Stimulated activated CD8-positive, alpha-beta memory T cell treated with anti-CD3 and anti-CD28 coated beads, Interleukin-4, amount 100 ng/mL, for 4 hours (primary cell): Measurements from ENCODE around the gene HK1.

Source experiments
- DNase-seq, 2 donors: peaks; one replicate each; pipeline ENCODE4 v3.0.0-alpha.2; 2020; ENCODE audit warnings: low read depth in 2 of 2, low spot score in 1 of 2

The HK1 gene

GRCh38 chr10:69345402-69345801 is 67.1 kb downstream of the HK1 start:
- no peak for DNase-seq

GRCh38 chr10:69345890-69346474 is 67.7 kb downstream of the HK1 start:
- no peak for DNase-seq

- DNase-seq = no peak
These were observed 68.5 kb downstream of the HK1 start for GRCh38 chr10:69346776-69347175.

- no peak for DNase-seq
These were observed 70.7 kb downstream of the HK1 start for GRCh38 chr10:69348816-69349541.

- no peak for DNase-seq
These were observed 71.2 kb downstream of the HK1 start for GRCh38 chr10:69349542-69349888.

GRCh38 chr10:69351589-69351988 is 73.3 kb downstream of the HK1 start:
- DNase-seq = no peak

- DNase-seq = no peak
These were observed 74.4 kb downstream of the HK1 start for GRCh38 chr10:69352569-69353264.

GRCh38 chr10:69353977-69354635 is 75.8 kb downstream of the HK1 start:
- DNase-seq = no peak

GRCh38 chr10:69356187-69356586 is 77.9 kb downstream of the HK1 start:
- no peak for DNase-seq

- DNase-seq = no peak
These were observed 80.0 kb downstream of the HK1 start for GRCh38 chr10:69358148-69358795.

GRCh38 chr10:69359148-69359547 is 80.9 kb downstream of the HK1 start:
- no peak for DNase-seq

GRCh38 chr10:69359594-69359993 is 81.3 kb downstream of the HK1 start:
- no peak for DNase-seq

- no peak for DNase-seq
These were observed 82.4 kb downstream of the HK1 start for GRCh38 chr10:69360485-69361302.

- DNase-seq = no peak
These were observed 83.0 kb downstream of the HK1 start for GRCh38 chr10:69361303-69361614.

- DNase-seq = no peak
These were observed 84.2 kb downstream of the HK1 start for GRCh38 chr10:69362471-69362954.

GRCh38 chr10:69363666-69364065 is 85.4 kb downstream of the HK1 start:
- no peak for DNase-seq

- no peak for DNase-seq
These were observed 86.1 kb downstream of the HK1 start for GRCh38 chr10:69364232-69364940.

GRCh38 chr10:69366738-69367137 is 88.4 kb downstream of the HK1 start:
- no peak for DNase-seq

- DNase-seq = no peak
These were observed 89.2 kb downstream of the HK1 start for GRCh38 chr10:69367469-69367868.
